ENCODE measurements around the gene APOE. TPM values are rescaled to one million over a fixed set of nuclear protein-coding genes. Genes with fewer than 3 reads are reported as not detected.

The APOE gene
- total and polyA plus RNA-seq, 2 donors (not counting 3 experiments of a cell fraction or from before 2014, with no cell fraction given), result 3.3 to 6.2 TPM

DNA sequence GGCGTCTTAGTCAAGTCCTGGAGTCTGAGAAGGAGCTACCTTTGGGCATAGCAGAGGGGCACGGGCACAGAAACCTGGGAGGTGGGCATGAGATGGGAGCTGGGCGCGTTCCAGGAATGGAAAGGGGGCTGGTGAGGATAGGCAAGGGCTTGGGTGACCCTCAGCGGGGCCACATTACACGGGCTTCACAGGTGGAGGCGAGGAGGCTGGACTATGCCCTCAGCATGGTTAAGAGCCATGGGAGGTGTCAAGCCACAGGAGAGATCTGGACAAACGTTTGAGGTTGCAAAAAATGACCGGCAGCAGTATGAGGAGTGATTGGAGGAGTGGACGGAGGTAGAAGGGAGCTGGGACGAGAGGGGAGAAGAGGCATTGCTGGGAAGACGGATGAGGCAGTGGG, 38.0 kb upstream of the APOE start:
- Histone ChIP-seq H2AFZ (ENCODE audit: low read depth, low read length) (no peak overlapping the region), H4K20me1 (replicated peaks; ENCODE audit: control insufficient read depth, extremely low read depth, insufficient read depth, low read length) (peaks cover 2% of the 10 kb centered on the region)
- BruUV-seq (replicated peaks), result no TSS peak

More for the DNA sequence above, 38.0 kb upstream of the APOE start:
- Histone ChIP-seq H3K4me2 (ENCODE audit: insufficient read depth, low read length) (no peak overlapping the region), H3K27me3 (ENCODE audit: control insufficient read depth in 2 of 2, insufficient read depth in 2 of 2, low read length in 2 of 2) (no peaks in the 10 kb centered on the region), H3K36me3 (ENCODE audit: control insufficient read depth in 2 of 2, extremely low read depth in 1 of 2, insufficient read depth in 2 of 2, low read length in 2 of 2) (peaks cover 10 to 23% of the 10 kb centered on the region in 2 experiments), H3K9me1 (replicated peaks; ENCODE audit: control insufficient read depth, extremely low read depth, insufficient read depth, low read length) (no peaks in the 10 kb centered on the region), H3K4me3 (replicated peaks in 1 of 3; ENCODE audit: insufficient read depth in 1 of 3, low read depth in 1 of 3, low read length in 3 of 3) (no peak overlapping the region), H3K9ac (replicated peaks; ENCODE audit: extremely low read depth, insufficient read depth, low read length) (no peak overlapping the region), H3K4me1 (ENCODE audit: control insufficient read depth, extremely low read depth, insufficient read depth, low read length) (peaks cover 26% of the 10 kb centered on the region), H3K9me3 (replicated peaks; ENCODE audit: control insufficient read depth, insufficient read depth, low read length) (no peaks in the 10 kb centered on the region), H3K27ac (ENCODE audit: insufficient read depth, low read depth, low read length) (no peak overlapping the region), H3K79me2 (ENCODE audit: control insufficient read depth, insufficient read depth, low read length) (peaks cover 36% of the 10 kb centered on the region)
- no peak for DNase-seq (ENCODE audit: low read depth, low spot score)
- intact Hi-C loops (cut with micrococcal nuclease), result no loop called here
- dilution Hi-C loops (cut with MboI; ENCODE audit: extremely low pct_ligation_motif_present, low sequenced_read_pairs), result no loop called here
- TF ChIP-seq FOS (IDR thresholded peaks at IDR 0.05; ENCODE audit: borderline replicate concordance, insufficient read depth, low read length) (no peak), MYC (IDR thresholded peaks at IDR 0.05; ENCODE audit: low read depth, low read length) (no peak), EZH2 (IDR thresholded peaks at IDR 0.05; ENCODE audit: borderline replicate concordance, low read depth, low read length, severe bottlenecking) (no peak), POLR2AphosphoS5 (IDR thresholded peaks at IDR 0.05; ENCODE audit: insufficient read depth, low read depth, low read length) (no peak), JUN (IDR thresholded peaks at IDR 0.05; ENCODE audit: borderline replicate concordance, insufficient read depth, insufficient read length, low read depth) (no peak), POLR2A (IDR thresholded peaks at IDR 0.05; ENCODE audit: low read depth, low read length) (no peak), GATA2 (IDR thresholded peaks at IDR 0.05; ENCODE audit: insufficient read depth, insufficient read length, low read depth, low read length) (no peak)
- TF ChIP-seq, protein P1, sequence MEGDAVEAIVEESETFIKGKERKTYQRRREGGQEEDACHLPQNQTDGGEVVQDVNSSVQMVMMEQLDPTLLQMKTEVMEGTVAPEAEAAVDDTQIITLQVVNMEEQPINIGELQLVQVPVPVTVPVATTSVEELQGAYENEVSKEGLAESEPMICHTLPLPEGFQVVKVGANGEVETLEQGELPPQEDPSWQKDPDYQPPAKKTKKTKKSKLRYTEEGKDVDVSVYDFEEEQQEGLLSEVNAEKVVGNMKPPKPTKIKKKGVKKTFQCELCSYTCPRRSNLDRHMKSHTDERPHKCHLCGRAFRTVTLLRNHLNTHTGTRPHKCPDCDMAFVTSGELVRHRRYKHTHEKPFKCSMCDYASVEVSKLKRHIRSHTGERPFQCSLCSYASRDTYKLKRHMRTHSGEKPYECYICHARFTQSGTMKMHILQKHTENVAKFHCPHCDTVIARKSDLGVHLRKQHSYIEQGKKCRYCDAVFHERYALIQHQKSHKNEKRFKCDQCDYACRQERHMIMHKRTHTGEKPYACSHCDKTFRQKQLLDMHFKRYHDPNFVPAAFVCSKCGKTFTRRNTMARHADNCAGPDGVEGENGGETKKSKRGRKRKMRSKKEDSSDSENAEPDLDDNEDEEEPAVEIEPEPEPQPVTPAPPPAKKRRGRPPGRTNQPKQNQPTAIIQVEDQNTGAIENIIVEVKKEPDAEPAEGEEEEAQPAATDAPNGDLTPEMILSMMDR (IDR thresholded peaks at IDR 0.05; ENCODE audit: extremely low read depth in 1 of 2, insufficient read depth in 1 of 2, low read depth in 1 of 2, low read length in 2 of 2), result no peak
- TF ChIP-seq, protein P2, sequence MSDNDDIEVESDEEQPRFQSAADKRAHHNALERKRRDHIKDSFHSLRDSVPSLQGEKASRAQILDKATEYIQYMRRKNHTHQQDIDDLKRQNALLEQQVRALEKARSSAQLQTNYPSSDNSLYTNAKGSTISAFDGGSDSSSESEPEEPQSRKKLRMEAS (IDR thresholded peaks at IDR 0.05; ENCODE audit: insufficient read depth, insufficient read length), result no peak
- ChIA-PET CTCF (interaction anchor here (2.1 to 2.7 kb wide), 2 partner anchors 20 to 21 kb away, joined by 6 to 7 read pairs; partner anchors contain the start of gene NECTIN2), POLR2A (no interaction called here)
- FAIRE-seq, result no peak

Data from endothelial cell of umbilical vein (primary cell).